HepG2 (cell line): ENCODE results near the gene SLC16A3. TPM values are rescaled to one million over a fixed set of nuclear protein-coding genes. Genes with fewer than 3 reads are reported as not detected.

Experiments used
- ARHGAP35 ChIP-seq: sonication (generic); formaldehyde crosslinking; IDR thresholded peaks from 2 replicates; pipeline ENCODE4 v1.9.0; 2022; ENCODE audit warnings: mild to moderate bottlenecking, inconsistent platforms, moderate library complexity, missing genetic modification reagents, borderline replicate concordance
- CCDC6 ChIP-seq: sonication (generic); formaldehyde crosslinking; IDR thresholded peaks from 2 replicates; pipeline ENCODE4 v1.8.1; 2022; ENCODE audit warnings: mild to moderate bottlenecking, missing genetic modification reagents, moderate library complexity
- DPF2 ChIP-seq: sonication (generic); formaldehyde crosslinking; IDR thresholded peaks from 2 replicates; pipeline ENCODE4 v1.4.0; 2020; ENCODE audit warnings: mild to moderate bottlenecking, low read depth, missing genetic modification reagents, borderline replicate concordance
- HIVEP1 ChIP-seq: sonication (generic); formaldehyde crosslinking; IDR thresholded peaks from 2 replicates; pipeline ENCODE4 v1.4.0; 2020; ENCODE audit warnings: mild to moderate bottlenecking, missing genetic modification reagents
- KLF13 ChIP-seq: sonication (generic); formaldehyde crosslinking; IDR thresholded peaks from 2 replicates; pipeline ENCODE4 v1.4.0; 2020; ENCODE audit warnings: mild to moderate bottlenecking, missing genetic modification reagents
- SMYD3 ChIP-seq: sonication (generic); formaldehyde crosslinking; IDR thresholded peaks from 2 replicates; pipeline ENCODE4 v1.8.1; 2023; ENCODE audit warnings: mild to moderate bottlenecking, missing genetic modification reagents
- ZBTB21 ChIP-seq: sonication (generic); formaldehyde crosslinking; IDR thresholded peaks from 2 replicates; pipeline ENCODE4 v1.4.0; 2020; ENCODE audit warnings: missing genetic modification reagents
- ZBTB42 ChIP-seq: sonication (generic); formaldehyde crosslinking; IDR thresholded peaks from 2 replicates; pipeline ENCODE4 v1.5.0; 2020; ENCODE audit warnings: mild to moderate bottlenecking, missing genetic modification reagents
- ZFX ChIP-seq: sonication (generic); formaldehyde crosslinking; IDR thresholded peaks from 2 replicates; pipeline ENCODE4 v1.4.0; 2020; ENCODE audit warnings: mild to moderate bottlenecking, low read depth, missing genetic modification reagents, moderate library complexity
- ZNF251 ChIP-seq: sonication (generic); formaldehyde crosslinking; IDR thresholded peaks from 2 replicates; pipeline ENCODE4 v1.9.0; 2021; ENCODE audit warnings: mild to moderate bottlenecking, missing genetic modification reagents
- ZNF3 ChIP-seq: IDR thresholded peaks from 2 replicates; pipeline ENCODE4 v1.7.0; 2017; ENCODE audit warnings: inconsistent platforms
- ZNF331 ChIP-seq: sonication (generic); formaldehyde crosslinking; IDR thresholded peaks from 2 replicates; pipeline ENCODE4 v1.4.0; 2020; ENCODE audit warnings: missing genetic modification reagents
- ZNF354B ChIP-seq: sonication (generic); formaldehyde crosslinking; IDR thresholded peaks from 2 replicates; pipeline ENCODE4 v1.8.0; 2022; ENCODE audit warnings: mild to moderate bottlenecking, missing genetic modification reagents
- ZNF629 ChIP-seq: sonication (generic); formaldehyde crosslinking; conservative IDR thresholded peaks from 2 replicates; pipeline ENCODE4 v1.5.0; 2020; ENCODE audit warnings: missing genetic modification reagents
- ZNF703 ChIP-seq: sonication (generic); formaldehyde crosslinking; IDR thresholded peaks from 2 replicates; pipeline ENCODE4 v1.5.1; 2020; ENCODE audit warnings: missing genetic modification reagents, mild to moderate bottlenecking, moderate library complexity, borderline replicate concordance
- ZNF775 ChIP-seq: sonication (generic); formaldehyde crosslinking; IDR thresholded peaks from 2 replicates; pipeline ENCODE4 v1.4.0; 2020; ENCODE audit warnings: missing genetic modification reagents, mild to moderate bottlenecking, moderate library complexity, borderline replicate concordance
- polyA plus RNA-seq, 8 experiments: library from polyadenylated mRNA; depleted of rRNA in 3 of 8; stranded (reverse) in 7 of 8; unstranded in 1 of 8; fragments of >200 nt; fragmentation: Illumina TruSeq in 4 of 8; extraction: Trizol in 4 of 8; gene quantifications; 2 replicates each; pipeline versions ENCODE4 v1.2.1 to v1.2.3, GENCODE V29; 2011 to 2016; ENCODE audit warnings: low read depth in 4 of 8, missing spikeins in 1 of 8, mixed read lengths in 1 of 8; ENCODE audit not compliant: insufficient read depth in 1 of 8
- total RNA-seq, 5 experiments: library from RNA; depleted of rRNA; stranded (reverse); fragments of >200 nt; fragmentation: Illumina TruSeq; extraction: Trizol; gene quantifications; 2 replicates each; pipeline ENCODE4 v1.2.3, GENCODE V29; 2016; ENCODE audit warnings: low read depth in 1 of 5
- TF ChIP-seq, protein P1 (sequence below): sonication (generic); formaldehyde crosslinking; IDR thresholded peaks from one replicate; pipeline ENCODE4 v1.5.1; 2020; ENCODE audit warnings: mild to moderate bottlenecking, missing genetic modification reagents; ENCODE audit errors: not compliant biosample characterization
- TF ChIP-seq, protein P2 (sequence below): fragments of 450-650 bp; IDR thresholded peaks from 2 replicates; pipeline ENCODE4 v1.6.1; 2017; ENCODE audit warnings: mild to moderate bottlenecking
- TF ChIP-seq, protein P3 (sequence below): IDR thresholded peaks from 2 replicates; pipeline ENCODE4 v1.6.1; 2016; ENCODE audit warnings: missing genetic modification reagents, missing compliant biosample characterization

SLC16A3 gene
- total and polyA plus RNA-seq, 2 of the 13 experiments (the other 11 are each of a cell fraction or from before 2014, with no cell fraction given): 242 to 349 TPM

DNA sequence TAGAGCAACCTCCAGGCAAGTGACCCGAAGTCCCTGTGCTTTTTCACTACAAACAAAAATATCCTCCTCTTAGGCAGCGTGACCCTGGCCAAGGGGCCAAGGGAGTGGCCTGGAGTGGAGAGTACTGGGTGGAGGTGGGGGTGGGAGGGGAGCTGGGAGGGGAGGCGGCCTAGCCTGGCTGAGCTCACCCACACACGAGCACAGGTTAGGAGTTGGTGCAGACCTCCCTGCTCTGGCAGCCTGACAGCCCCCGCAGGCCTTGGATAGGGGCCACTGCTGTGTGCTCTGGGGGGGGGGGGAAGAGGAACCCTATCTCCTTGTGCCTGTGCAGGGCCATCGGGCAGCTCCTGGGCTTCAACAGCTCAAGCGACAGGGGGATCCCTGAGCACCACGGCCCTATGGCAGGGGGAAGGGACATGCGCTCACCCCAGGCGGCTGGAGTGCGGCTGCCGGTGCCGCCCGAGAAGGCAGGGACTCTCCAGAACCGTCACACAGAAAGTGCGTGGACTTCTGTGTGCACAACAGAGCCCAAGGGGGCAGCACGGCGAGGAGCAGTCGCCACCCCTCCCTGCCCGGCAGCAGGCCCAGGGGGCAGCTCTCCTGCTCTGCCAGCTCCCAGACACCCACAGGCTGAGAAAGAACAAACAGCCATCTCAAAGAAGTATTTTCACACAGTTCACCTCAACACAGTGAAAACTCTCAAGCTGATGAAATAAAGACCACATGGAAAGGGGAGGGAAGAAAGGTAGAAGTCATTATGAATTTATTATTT lies 13.3 kb downstream of the SLC16A3 start (continued):
- TF ChIP-seq, protein P1, sequence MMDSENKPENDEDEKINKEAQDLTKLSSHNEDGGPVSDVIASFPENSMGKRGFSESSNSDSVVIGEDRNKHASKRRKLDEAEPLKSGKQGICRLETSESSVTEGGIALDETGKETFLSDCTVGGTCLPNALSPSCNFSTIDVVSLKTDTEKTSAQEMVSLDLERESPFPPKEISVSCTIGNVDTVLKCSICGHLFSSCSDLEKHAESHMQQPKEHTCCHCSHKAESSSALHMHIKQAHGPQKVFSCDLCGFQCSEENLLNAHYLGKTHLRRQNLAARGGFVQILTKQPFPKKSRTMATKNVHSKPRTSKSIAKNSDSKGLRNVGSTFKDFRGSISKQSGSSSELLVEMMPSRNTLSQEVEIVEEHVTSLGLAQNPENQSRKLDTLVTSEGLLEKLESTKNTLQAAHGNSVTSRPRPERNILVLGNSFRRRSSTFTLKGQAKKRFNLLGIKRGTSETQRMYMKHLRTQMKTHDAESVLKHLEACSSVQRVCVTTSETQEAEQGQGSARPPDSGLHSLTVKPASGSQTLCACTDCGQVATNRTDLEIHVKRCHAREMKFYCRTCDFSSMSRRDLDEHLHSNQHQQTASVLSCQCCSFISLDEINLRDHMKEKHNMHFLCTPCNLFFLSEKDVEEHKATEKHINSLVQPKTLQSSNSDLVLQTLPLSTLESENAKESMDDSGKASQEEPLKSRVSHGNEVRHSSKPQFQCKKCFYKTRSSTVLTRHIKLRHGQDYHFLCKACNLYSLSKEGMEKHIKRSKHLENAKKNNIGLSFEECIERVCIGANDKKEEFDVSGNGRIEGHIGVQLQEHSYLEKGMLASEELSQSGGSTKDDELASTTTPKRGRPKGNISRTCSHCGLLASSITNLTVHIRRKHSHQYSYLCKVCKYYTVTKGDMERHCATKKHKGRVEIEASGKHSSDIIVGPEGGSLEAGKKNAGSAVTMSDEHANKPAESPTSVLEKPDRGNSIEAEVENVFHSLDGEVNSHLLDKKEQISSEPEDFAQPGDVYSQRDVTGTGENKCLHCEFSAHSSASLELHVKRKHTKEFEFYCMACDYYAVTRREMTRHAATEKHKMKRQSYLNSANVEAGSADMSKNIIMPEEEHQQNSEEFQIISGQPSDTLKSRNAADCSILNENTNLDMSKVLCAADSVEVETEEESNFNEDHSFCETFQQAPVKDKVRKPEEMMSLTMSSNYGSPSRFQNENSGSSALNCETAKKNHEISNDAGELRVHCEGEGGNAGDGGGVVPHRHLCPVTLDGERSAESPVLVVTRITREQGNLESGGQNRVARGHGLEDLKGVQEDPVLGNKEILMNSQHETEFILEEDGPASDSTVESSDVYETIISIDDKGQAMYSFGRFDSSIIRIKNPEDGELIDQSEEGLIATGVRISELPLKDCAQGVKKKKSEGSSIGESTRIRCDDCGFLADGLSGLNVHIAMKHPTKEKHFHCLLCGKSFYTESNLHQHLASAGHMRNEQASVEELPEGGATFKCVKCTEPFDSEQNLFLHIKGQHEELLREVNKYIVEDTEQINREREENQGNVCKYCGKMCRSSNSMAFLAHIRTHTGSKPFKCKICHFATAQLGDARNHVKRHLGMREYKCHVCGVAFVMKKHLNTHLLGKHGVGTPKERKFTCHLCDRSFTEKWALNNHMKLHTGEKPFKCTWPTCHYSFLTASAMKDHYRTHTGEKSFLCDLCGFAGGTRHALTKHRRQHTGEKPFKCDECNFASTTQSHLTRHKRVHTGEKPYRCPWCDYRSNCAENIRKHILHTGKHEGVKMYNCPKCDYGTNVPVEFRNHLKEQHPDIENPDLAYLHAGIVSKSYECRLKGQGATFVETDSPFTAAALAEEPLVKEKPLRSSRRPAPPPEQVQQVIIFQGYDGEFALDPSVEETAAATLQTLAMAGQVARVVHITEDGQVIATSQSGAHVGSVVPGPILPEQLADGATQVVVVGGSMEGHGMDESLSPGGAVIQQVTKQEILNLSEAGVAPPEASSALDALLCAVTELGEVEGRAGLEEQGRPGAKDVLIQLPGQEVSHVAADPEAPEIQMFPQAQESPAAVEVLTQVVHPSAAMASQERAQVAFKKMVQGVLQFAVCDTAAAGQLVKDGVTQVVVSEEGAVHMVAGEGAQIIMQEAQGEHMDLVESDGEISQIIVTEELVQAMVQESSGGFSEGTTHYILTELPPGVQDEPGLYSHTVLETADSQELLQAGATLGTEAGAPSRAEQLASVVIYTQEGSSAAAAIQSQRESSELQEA: no peak
- TF ChIP-seq SMYD3 (CRISPR knock-in tag): peak; percentile 11; the same call in 1 of the 2 replicates
- TF ChIP-seq ZNF703 (CRISPR knock-in tag): no peak
- TF ChIP-seq, protein P2, sequence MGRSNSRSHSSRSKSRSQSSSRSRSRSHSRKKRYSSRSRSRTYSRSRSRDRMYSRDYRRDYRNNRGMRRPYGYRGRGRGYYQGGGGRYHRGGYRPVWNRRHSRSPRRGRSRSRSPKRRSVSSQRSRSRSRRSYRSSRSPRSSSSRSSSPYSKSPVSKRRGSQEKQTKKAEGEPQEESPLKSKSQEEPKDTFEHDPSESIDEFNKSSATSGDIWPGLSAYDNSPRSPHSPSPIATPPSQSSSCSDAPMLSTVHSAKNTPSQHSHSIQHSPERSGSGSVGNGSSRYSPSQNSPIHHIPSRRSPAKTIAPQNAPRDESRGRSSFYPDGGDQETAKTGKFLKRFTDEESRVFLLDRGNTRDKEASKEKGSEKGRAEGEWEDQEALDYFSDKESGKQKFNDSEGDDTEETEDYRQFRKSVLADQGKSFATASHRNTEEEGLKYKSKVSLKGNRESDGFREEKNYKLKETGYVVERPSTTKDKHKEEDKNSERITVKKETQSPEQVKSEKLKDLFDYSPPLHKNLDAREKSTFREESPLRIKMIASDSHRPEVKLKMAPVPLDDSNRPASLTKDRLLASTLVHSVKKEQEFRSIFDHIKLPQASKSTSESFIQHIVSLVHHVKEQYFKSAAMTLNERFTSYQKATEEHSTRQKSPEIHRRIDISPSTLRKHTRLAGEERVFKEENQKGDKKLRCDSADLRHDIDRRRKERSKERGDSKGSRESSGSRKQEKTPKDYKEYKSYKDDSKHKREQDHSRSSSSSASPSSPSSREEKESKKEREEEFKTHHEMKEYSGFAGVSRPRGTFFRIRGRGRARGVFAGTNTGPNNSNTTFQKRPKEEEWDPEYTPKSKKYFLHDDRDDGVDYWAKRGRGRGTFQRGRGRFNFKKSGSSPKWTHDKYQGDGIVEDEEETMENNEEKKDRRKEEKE: no peak
- no peak for TF ChIP-seq ZNF775 (CRISPR knock-in tag)
- TF ChIP-seq HIVEP1 (CRISPR knock-in tag): no peak; the same call in 1 of the 2 replicates
- no peak for TF ChIP-seq CCDC6
- TF ChIP-seq ZFX: no peak; the same call in 1 of the 2 replicates
- TF ChIP-seq, protein P3, sequence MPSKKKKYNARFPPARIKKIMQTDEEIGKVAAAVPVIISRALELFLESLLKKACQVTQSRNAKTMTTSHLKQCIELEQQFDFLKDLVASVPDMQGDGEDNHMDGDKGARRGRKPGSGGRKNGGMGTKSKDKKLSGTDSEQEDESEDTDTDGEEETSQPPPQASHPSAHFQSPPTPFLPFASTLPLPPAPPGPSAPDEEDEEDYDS: peak; percentile 33; the same call in 1 of the 2 replicates
- no peak for TF ChIP-seq ZNF3 (CRISPR knock-in tag)
- no peak for TF ChIP-seq ARHGAP35 (CRISPR knock-in tag)
- TF ChIP-seq ZNF251 (CRISPR knock-in tag): no peak; the same call in 1 of the 2 replicates
- no peak for TF ChIP-seq ZBTB42 (CRISPR knock-in tag)
- no peak for TF ChIP-seq ZNF331 (CRISPR knock-in tag)
- no peak for TF ChIP-seq ZNF629
- TF ChIP-seq ZBTB21: peak; percentile 16; the same call in 1 of the 2 replicates
- TF ChIP-seq ZNF354B: no peak
- TF ChIP-seq DPF2: no peak
- peak; percentile 59; the same call in 1 of the 2 replicates for TF ChIP-seq KLF13 (CRISPR knock-in tag)
